OCI-LY1 (cell line): ENCODE data around the gene CHAF1A.

ENCODE experiments used
- EZH2 ChIP-seq: fragments of 200-600 bp; sonication (generic), shearing (Covaris generic); IDR thresholded peaks from 2 replicates; pipeline ENCODE4 v1.8.0; 2017; ENCODE audit warnings: borderline replicate concordance, mixed run types, mild to moderate bottlenecking, antibody characterized with exemption, low read length, moderate library complexity, mixed read lengths
- TF ChIP-seq, protein P1 (sequence below): fragments of 200-600 bp; sonication (generic), shearing (Covaris generic); IDR thresholded peaks from 2 replicates; pipeline ENCODE4 v1.5.1; 2017; ENCODE audit warnings: mild to moderate bottlenecking, antibody characterized with exemption, low read length, moderate library complexity, mixed read lengths

DNA sequence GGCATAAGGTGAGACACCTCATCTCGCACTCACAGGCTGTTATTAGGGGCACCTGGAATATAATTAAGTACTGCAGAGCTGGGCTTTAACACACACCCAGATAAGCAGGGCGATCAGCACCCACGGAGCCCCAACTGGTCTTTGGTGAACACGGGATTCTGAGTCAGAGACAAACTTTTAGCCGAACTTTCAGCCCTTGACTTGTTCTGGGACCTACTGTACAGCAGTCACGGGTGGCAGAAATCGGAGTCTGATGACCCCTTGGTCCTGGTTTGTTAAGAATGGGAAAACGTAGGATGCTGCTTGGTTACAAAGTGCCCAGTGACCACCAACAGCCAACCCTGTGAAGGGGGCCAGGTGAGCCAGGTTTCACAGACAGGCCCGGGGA is 11.1 kb upstream of the CHAF1A start:
- TF ChIP-seq, protein P1, sequence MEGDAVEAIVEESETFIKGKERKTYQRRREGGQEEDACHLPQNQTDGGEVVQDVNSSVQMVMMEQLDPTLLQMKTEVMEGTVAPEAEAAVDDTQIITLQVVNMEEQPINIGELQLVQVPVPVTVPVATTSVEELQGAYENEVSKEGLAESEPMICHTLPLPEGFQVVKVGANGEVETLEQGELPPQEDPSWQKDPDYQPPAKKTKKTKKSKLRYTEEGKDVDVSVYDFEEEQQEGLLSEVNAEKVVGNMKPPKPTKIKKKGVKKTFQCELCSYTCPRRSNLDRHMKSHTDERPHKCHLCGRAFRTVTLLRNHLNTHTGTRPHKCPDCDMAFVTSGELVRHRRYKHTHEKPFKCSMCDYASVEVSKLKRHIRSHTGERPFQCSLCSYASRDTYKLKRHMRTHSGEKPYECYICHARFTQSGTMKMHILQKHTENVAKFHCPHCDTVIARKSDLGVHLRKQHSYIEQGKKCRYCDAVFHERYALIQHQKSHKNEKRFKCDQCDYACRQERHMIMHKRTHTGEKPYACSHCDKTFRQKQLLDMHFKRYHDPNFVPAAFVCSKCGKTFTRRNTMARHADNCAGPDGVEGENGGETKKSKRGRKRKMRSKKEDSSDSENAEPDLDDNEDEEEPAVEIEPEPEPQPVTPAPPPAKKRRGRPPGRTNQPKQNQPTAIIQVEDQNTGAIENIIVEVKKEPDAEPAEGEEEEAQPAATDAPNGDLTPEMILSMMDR = no peak
- no peak for TF ChIP-seq EZH2
